ENCODE measurements around the gene DDX4. TPM values are rescaled to one million over a fixed set of nuclear protein-coding genes. Genes with fewer than 3 reads are reported as not detected.

DDX4 gene
- total RNA-seq, 1 donor from 2014 or later: not detected

GRCh38 chr5:55855509-55855908 is 117.6 kb downstream of the DDX4 start:
- Histone ChIP-seq H3K4me3 (no peak overlapping the region), H3K9me3 (replicated peaks) (peaks cover 1% of the 10 kb centered on the region), H3K4me1 (peaks cover 7% of the 10 kb centered on the region), H3K36me3 (no peaks in the 10 kb centered on the region), H3K27me3 (ENCODE audit: low read depth) (no peaks in the 10 kb centered on the region), H3K27ac (replicated peaks) (no peak overlapping the region)
- no peak for TF ChIP-seq CTCF (IDR thresholded peaks at IDR 0.05; ENCODE audit: borderline replicate concordance)
- intact Hi-C loops (cut with micrococcal nuclease): no loop called here
- no peak for DNase-seq

- no peak overlapping the region for H3K27ac ChIP-seq (replicated peaks)
- peaks cover 4% of the 10 kb centered on the region for H3K9me3 ChIP-seq (replicated peaks)
- no peak overlapping the region for H3K4me3 ChIP-seq
- no peak for DNase-seq
- peaks cover 9% of the 10 kb centered on the region for H3K27me3 ChIP-seq (ENCODE audit: low read depth)
- TF ChIP-seq CTCF (IDR thresholded peaks at IDR 0.05; ENCODE audit: borderline replicate concordance): no peak
- H3K36me3 ChIP-seq: no peaks in the 10 kb centered on the region
- peaks cover 7% of the 10 kb centered on the region for H3K4me1 ChIP-seq
- intact Hi-C loops (cut with micrococcal nuclease): no loop called here
Measured at GRCh38 chr5:55856516-55857246, 118.8 kb downstream of the DDX4 start.

- H3K4me1 ChIP-seq: peaks cover 7% of the 10 kb centered on the region
- no peak for DNase-seq
- TF ChIP-seq CTCF (IDR thresholded peaks at IDR 0.05; ENCODE audit: borderline replicate concordance): no peak
- no peaks in the 10 kb centered on the region for H3K36me3 ChIP-seq
- peaks cover 4% of the 10 kb centered on the region for H3K9me3 ChIP-seq (replicated peaks)
- H3K4me3 ChIP-seq: no peak overlapping the region
- intact Hi-C loops (cut with micrococcal nuclease): no loop called here
- H3K27me3 ChIP-seq (ENCODE audit: low read depth): peaks cover 9% of the 10 kb centered on the region
- no peak overlapping the region for H3K27ac ChIP-seq (replicated peaks)
Measured at GRCh38 chr5:55857247-55857640, 119.4 kb downstream of the DDX4 start.

- no peak overlapping the region for H3K4me3 ChIP-seq
- DNase-seq: no peak
- peaks cover 13% of the 10 kb centered on the region for H3K27me3 ChIP-seq (ENCODE audit: low read depth)
- H3K4me1 ChIP-seq: peaks cover 7% of the 10 kb centered on the region
- no peak for TF ChIP-seq CTCF (IDR thresholded peaks at IDR 0.05; ENCODE audit: borderline replicate concordance)
- peaks cover 4% of the 10 kb centered on the region for H3K9me3 ChIP-seq (replicated peaks)
- intact Hi-C loops (cut with micrococcal nuclease): no loop called here
- H3K36me3 ChIP-seq: no peaks in the 10 kb centered on the region
- no peak overlapping the region for H3K27ac ChIP-seq (replicated peaks)
Measured at GRCh38 chr5:55858104-55858503, 120.2 kb downstream of the DDX4 start.

- H3K4me3 ChIP-seq: no peak overlapping the region
- no peak for TF ChIP-seq CTCF (IDR thresholded peaks at IDR 0.05; ENCODE audit: borderline replicate concordance)
- H3K4me1 ChIP-seq: no peaks in the 10 kb centered on the region
- peaks cover 21% of the 10 kb centered on the region for H3K27me3 ChIP-seq (ENCODE audit: low read depth)
- H3K36me3 ChIP-seq: no peaks in the 10 kb centered on the region
- DNase-seq: no peak
- no peak overlapping the region for H3K27ac ChIP-seq (replicated peaks)
- intact Hi-C loops (cut with micrococcal nuclease): no loop called here
- H3K9me3 ChIP-seq (replicated peaks): peaks cover 4% of the 10 kb centered on the region
Measured at GRCh38 chr5:55860288-55860687, 122.4 kb downstream of the DDX4 start.

Data from left ventricle myocardium inferior (tissue), 1 donor.